ENCODE measurements around the gene CFAP299. TPM values are rescaled to one million over a fixed set of nuclear protein-coding genes. Genes with fewer than 3 reads are reported as not detected.
A peak's percentile ranks its signal among the peaks of the same experiment; 100 is the strongest.
"Not testable (repeated sequence)": the region's sequence is repeated elsewhere in the genome, so short reads cannot be mapped to it uniquely, and the experiment has no call there.

The CFAP299 gene
- 1 to 10 TPM in 1 of 4 donors, not detected in 3; 1.2 TPM for total RNA-seq

DNA sequence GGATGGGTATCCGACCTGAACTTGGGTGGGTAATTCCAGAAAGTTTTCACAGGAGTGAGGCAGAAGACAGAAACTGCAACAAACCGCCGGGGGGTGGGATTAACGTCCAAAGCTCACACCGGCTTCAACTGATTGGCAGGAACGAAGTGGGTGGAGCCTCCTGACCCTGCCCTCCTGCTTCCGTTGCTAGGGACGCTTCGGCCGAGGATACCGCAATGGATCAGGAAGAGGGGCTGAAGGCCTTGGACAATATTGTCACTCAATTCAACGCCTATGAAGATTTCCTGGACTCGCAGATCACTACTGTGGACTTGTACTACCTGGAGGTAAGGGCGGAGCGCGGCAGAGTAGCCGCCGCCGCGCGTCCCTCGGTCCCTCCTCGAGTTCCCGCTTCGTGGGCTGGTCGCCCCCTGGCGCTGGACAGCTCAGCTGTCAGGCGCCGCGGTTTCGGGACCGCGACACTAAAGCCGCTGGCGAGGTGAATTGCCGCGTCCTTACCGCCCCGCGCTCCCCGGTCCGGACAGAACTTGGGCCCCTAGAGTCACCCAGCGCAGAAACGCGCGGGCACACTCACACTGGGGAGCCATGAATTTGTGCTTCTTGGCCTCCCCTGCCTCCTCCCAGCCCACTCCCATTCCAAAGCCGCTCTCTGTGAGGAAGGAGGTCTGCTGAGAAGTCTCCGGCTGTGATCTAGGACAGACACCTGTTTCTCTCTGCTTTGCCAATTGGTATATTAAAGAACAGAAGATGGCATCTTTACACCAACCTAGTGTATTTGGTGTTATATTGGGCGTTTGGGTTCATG lies at the start of gene CFAP299:
Gene CFAP299 (plus strand): TSS at position 177 of the 805 bp plus-strand sequence.
- intact Hi-C loops (cut with DNase I; ENCODE audit: low total_unique reads) = no loop called here
- peaks cover 0 to 18% of the 10 kb centered on the region in 2 donors for H3K27me3 ChIP-seq
- no peaks in the 10 kb centered on the region for H3K4me1 ChIP-seq
- DNase-seq = peak; percentile 60 to 68
- H3K36me3 ChIP-seq = no peaks in the 10 kb centered on the region
- peak within 1 kb of the TSS; percentile 28 to 37 for H3K4me3 ChIP-seq
- TF ChIP-seq, protein P1, sequence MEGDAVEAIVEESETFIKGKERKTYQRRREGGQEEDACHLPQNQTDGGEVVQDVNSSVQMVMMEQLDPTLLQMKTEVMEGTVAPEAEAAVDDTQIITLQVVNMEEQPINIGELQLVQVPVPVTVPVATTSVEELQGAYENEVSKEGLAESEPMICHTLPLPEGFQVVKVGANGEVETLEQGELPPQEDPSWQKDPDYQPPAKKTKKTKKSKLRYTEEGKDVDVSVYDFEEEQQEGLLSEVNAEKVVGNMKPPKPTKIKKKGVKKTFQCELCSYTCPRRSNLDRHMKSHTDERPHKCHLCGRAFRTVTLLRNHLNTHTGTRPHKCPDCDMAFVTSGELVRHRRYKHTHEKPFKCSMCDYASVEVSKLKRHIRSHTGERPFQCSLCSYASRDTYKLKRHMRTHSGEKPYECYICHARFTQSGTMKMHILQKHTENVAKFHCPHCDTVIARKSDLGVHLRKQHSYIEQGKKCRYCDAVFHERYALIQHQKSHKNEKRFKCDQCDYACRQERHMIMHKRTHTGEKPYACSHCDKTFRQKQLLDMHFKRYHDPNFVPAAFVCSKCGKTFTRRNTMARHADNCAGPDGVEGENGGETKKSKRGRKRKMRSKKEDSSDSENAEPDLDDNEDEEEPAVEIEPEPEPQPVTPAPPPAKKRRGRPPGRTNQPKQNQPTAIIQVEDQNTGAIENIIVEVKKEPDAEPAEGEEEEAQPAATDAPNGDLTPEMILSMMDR (IDR thresholded peaks at IDR 0.05) = peak in 2 of 4 experiments; percentile 34 to 39
- no peak for TF ChIP-seq POLR2A (IDR thresholded peaks at IDR 0.05)
- H3K9me3 ChIP-seq = no peaks in the 10 kb centered on the region
- H3K27ac ChIP-seq = no peak within 1 kb of the TSS

DNA sequence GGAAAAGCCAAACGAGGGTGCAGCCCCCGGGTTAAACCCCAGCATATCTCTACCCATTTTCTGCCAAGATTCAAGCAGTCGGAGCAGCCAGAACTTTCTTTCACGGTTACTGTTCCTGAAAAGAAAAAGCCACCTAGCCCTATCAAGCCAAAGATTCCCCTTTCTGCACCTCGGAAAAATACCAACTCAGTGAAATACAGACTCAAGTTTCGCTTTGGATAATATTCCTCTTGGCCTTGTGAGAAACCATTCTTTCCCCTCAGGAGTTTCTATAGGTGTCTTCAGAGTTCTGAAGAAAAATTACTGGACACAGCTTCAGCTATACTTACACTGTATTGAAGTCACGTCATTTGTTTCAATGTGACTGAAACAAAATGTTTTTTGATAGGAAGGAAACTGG lies 49.1 kb upstream of the CFAP299 start:
- Histone ChIP-seq H3K27me3 (no peaks in the 10 kb centered on the region), H3K9me3 (no peaks in the 10 kb centered on the region), H3K27ac (no peak overlapping the region), H3K4me3 (no peak overlapping the region), H3K36me3 (no peaks in the 10 kb centered on the region), H3K4me1 (no peaks in the 10 kb centered on the region)
- DNase-seq = no peak
- intact Hi-C loops (cut with DNase I; ENCODE audit: low total_unique reads) = no loop called here
- TF ChIP-seq POLR2A (IDR thresholded peaks at IDR 0.05) = no peak
- TF ChIP-seq, protein P1 (IDR thresholded peaks at IDR 0.05) = no peak

DNA sequence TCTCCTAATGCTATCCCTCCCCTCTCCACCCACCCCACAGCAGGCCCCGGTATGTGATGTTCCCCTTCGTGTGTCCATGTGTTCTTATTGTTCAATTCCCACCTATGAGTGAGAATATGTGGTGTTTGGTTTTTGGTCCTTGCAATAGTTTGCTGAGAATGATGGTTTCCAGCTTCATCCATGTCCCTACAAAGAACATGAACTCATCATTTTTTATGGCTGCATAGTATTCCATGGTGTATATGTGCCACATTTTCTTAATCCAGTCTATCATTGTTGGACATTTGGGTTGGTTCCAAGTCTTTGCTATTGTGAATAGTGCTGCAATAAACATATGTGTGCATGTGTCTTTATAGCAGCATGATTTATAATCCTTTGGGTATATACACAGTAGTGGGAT lies 44.9 kb upstream of the CFAP299 start:
- H3K4me1 ChIP-seq; intact Hi-C loops (cut with DNase I; ENCODE audit: low total_unique reads); H3K27ac ChIP-seq; DNase-seq; H3K27me3 ChIP-seq; H3K9me3 ChIP-seq; H3K36me3 ChIP-seq; H3K4me3 ChIP-seq: not testable (repeated sequence)

DNA sequence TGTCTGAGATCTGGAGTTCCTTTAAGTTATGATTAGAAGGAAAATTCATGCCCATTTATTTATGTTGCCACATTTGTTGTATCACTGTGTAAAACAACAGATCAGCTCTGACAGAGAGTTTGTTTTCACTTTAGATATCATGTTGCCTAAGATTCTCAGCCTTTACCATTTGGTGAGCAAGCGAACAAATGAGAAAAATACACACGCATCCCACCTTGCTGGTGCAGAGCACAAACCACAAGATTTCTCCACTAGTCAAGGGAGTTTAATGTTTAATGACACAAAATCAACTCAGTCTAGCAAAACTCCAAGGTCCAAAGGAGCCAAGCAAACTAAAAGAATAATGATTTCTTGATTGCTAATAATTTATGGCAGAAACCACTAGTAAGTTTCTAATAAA lies 41.3 kb upstream of the CFAP299 start:
- Histone ChIP-seq H3K27me3 (no peaks in the 10 kb centered on the region), H3K9me3 (no peaks in the 10 kb centered on the region), H3K36me3 (no peaks in the 10 kb centered on the region), H3K4me3 (no peak overlapping the region), H3K27ac (no peak overlapping the region), H3K4me1 (no peaks in the 10 kb centered on the region)
- no peak for TF ChIP-seq POLR2A (IDR thresholded peaks at IDR 0.05)
- TF ChIP-seq, protein P1 (IDR thresholded peaks at IDR 0.05) = no peak
- intact Hi-C loops (cut with DNase I; ENCODE audit: low total_unique reads) = no loop called here
- no peak for DNase-seq

DNA sequence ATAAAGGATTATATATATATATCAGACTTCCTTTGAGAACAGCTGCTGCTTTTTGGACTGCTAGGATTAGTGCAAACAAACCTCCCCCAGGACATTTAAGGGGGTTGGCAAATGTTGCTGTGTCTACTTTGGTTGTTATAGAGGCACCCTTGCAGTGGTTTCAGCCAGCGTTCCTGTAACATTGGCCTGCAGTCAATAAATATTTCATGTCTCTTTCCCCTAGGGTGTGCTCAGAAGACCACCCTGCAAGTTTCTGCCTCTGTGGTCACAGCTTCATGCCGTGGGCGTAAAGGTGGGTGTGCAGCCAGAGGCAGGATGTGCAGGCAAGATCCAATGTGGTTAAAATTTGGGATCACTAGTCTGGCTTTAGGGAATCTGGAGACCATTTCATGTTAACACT lies 40.2 kb upstream of the CFAP299 start:
- Histone ChIP-seq H3K4me3 (no peak overlapping the region), H3K4me1 (no peaks in the 10 kb centered on the region), H3K27ac (no peak overlapping the region), H3K36me3 (no peaks in the 10 kb centered on the region), H3K27me3 (no peaks in the 10 kb centered on the region), H3K9me3 (no peaks in the 10 kb centered on the region)
- no peak for DNase-seq
- intact Hi-C loops (cut with DNase I; ENCODE audit: low total_unique reads) = no loop called here
- no peak for TF ChIP-seq POLR2A (IDR thresholded peaks at IDR 0.05)
- TF ChIP-seq, protein P1 (IDR thresholded peaks at IDR 0.05) = no peak
